H9 (cell line): Measurements from ENCODE around the gene ACOXL. TPM values are rescaled to one million over a fixed set of nuclear protein-coding genes. Genes with fewer than 3 reads are reported as not detected.

ENCODE experiments used
- DNase-seq: peaks from one replicate; pipeline ENCODE4 v3.0.0-alpha.2; 2017
- H2AFZ ChIP-seq: one replicate; pipeline ENCODE4 v1.6.1; 2013; ENCODE audit warnings: mild to moderate bottlenecking, low read length, control low read depth, moderate library complexity
- H2AK5ac ChIP-seq: 2 replicates; pipeline ENCODE4 v1.6.1; 2013; ENCODE audit warnings: low read length, control low read depth, mixed read lengths; ENCODE audit not compliant: insufficient read length
- H2BK120ac ChIP-seq: one replicate; pipeline ENCODE4 v1.6.1; 2013; ENCODE audit warnings: low read depth, mild to moderate bottlenecking, low read length, control low read depth, inconsistent platforms; ENCODE audit not compliant: poor library complexity, severe bottlenecking
- H2BK12ac ChIP-seq: 2 replicates; pipeline ENCODE4 v1.6.1; 2013; ENCODE audit warnings: low read length, control low read depth, mixed read lengths, low read depth; ENCODE audit not compliant: insufficient read length
- H2BK15ac ChIP-seq: 2 replicates; pipeline ENCODE4 v1.6.1; 2013; ENCODE audit warnings: low read depth, low read length, control low read depth
- H2BK20ac ChIP-seq: one replicate; pipeline ENCODE4 v1.6.1; 2013; ENCODE audit warnings: low read depth, mild to moderate bottlenecking, low read length, control low read depth, inconsistent platforms; ENCODE audit not compliant: poor library complexity, severe bottlenecking
- H2BK5ac ChIP-seq: 2 replicates; pipeline ENCODE4 v1.6.1; 2013; ENCODE audit warnings: low read length, control low read depth, mixed read lengths; ENCODE audit not compliant: insufficient read length
- H3K14ac ChIP-seq: 2 replicates; pipeline ENCODE4 v1.6.1; 2013; ENCODE audit warnings: low read length, control low read depth; ENCODE audit not compliant: insufficient read depth
- H3K18ac ChIP-seq: 2 replicates; pipeline ENCODE4 v1.6.1; 2013; ENCODE audit warnings: low read depth, mild to moderate bottlenecking, mixed read lengths, low read length, control low read depth; ENCODE audit not compliant: insufficient read length
- H3K23ac ChIP-seq: 2 replicates; pipeline ENCODE4 v1.6.1; 2013; ENCODE audit warnings: low read length, control low read depth, mixed read lengths, low read depth; ENCODE audit not compliant: insufficient read length
- H3K23me2 ChIP-seq: 2 replicates; pipeline ENCODE4 v1.6.1; 2013; ENCODE audit warnings: low read depth, mild to moderate bottlenecking, mixed read lengths, low read length, control low read depth; ENCODE audit not compliant: insufficient read length, poor library complexity, severe bottlenecking
- H3K27ac ChIP-seq: 2 replicates; pipeline ENCODE4 v1.5.1; 2013; ENCODE audit warnings: low read length, control low read depth, mixed read lengths, low read depth; ENCODE audit not compliant: insufficient read length
- H3K27me3 ChIP-seq: 2 replicates; pipeline ENCODE4 v1.6.1; 2013; ENCODE audit warnings: low read length, control low read depth, inconsistent platforms; ENCODE audit not compliant: insufficient read depth
- H3K4ac ChIP-seq: 2 replicates; pipeline ENCODE4 v1.6.1; 2013; ENCODE audit warnings: low read depth, mild to moderate bottlenecking, control low read depth, inconsistent platforms, low read length, moderate library complexity
- H3K4me1 ChIP-seq: 2 replicates; pipeline ENCODE4 v1.6.1; 2013; ENCODE audit warnings: low read length, control low read depth, inconsistent platforms; ENCODE audit not compliant: insufficient read depth
- H3K4me2 ChIP-seq: 2 replicates; pipeline ENCODE4 v1.6.1; 2013; ENCODE audit warnings: low read length, control low read depth, mixed read lengths; ENCODE audit not compliant: insufficient read length, insufficient read depth
- H3K56ac ChIP-seq: 2 replicates; pipeline ENCODE4 v1.6.1; 2013; ENCODE audit warnings: low read depth, mild to moderate bottlenecking, mixed read lengths, low read length, control low read depth; ENCODE audit not compliant: insufficient read length
- H3K79me1 ChIP-seq: 2 replicates; pipeline ENCODE4 v1.6.1; 2013; ENCODE audit warnings: low read depth, mild to moderate bottlenecking, moderate library complexity, low read length, control low read depth, inconsistent platforms; ENCODE audit not compliant: insufficient read depth, poor library complexity, severe bottlenecking
- H3K79me2 ChIP-seq: 2 replicates; pipeline ENCODE4 v1.6.1; 2013; ENCODE audit warnings: low read length, control low read depth, inconsistent platforms; ENCODE audit not compliant: insufficient read depth
- H3K9ac ChIP-seq: 2 replicates; pipeline ENCODE4 v1.6.1; 2013; ENCODE audit warnings: low read length, control low read depth, mixed read lengths; ENCODE audit not compliant: insufficient read length; ENCODE audit errors: extremely low read depth
- H3K9me3 ChIP-seq: one replicate; pipeline ENCODE4 v1.6.1; 2013; ENCODE audit warnings: low read depth, low read length, inconsistent platforms; ENCODE audit not compliant: control insufficient read depth
- H3T11ph ChIP-seq: one replicate; pipeline ENCODE4 v1.6.1; 2013; ENCODE audit warnings: mild to moderate bottlenecking, low read length, control low read depth, inconsistent platforms
- H4K20me1 ChIP-seq: one replicate; pipeline ENCODE4 v1.6.1; 2013; ENCODE audit not compliant: control insufficient read depth, insufficient read length, insufficient read depth
- H4K5ac ChIP-seq: 2 replicates; pipeline ENCODE4 v1.6.1; 2013; ENCODE audit warnings: low read depth, mild to moderate bottlenecking, mixed read lengths, low read length, control low read depth; ENCODE audit not compliant: insufficient read length
- H4K8ac ChIP-seq: replicated peaks from 2 replicates; pipeline ENCODE4 v1.6.1; 2013; ENCODE audit warnings: low read length, control low read depth, mixed read lengths, low read depth; ENCODE audit not compliant: insufficient read length
- H4K91ac ChIP-seq: 2 replicates; pipeline ENCODE4 v1.6.1; 2013; ENCODE audit warnings: low read depth, mild to moderate bottlenecking, moderate library complexity, mixed read lengths, low read length, control low read depth; ENCODE audit not compliant: insufficient read length
- H3K27ac Mint-ChIP-seq, 3 experiments: 2 replicates in 2 of 3; 3 replicates in 1 of 3; pipeline ENCODE4 v1.8.0; 2020 to 2021; ENCODE audit warnings: mixed read lengths in 3 of 3, mild to moderate bottlenecking in 1 of 3, moderate library complexity in 1 of 3
- H3K27me3 Mint-ChIP-seq: 2 replicates; pipeline ENCODE4 v1.8.0; 2021; ENCODE audit warnings: low read depth, mild to moderate bottlenecking, moderate library complexity, mixed read lengths
- H3K36me3 Mint-ChIP-seq, 3 experiments: 2 replicates in 2 of 3; 3 replicates in 1 of 3; pipeline ENCODE4 v1.8.0; 2020 to 2021; ENCODE audit warnings: low read depth in 3 of 3, mixed read lengths in 3 of 3; ENCODE audit not compliant: insufficient read depth in 1 of 3
- H3K4me1 Mint-ChIP-seq, 2 experiments: 2 replicates each; pipeline ENCODE4 v1.8.0; 2020; ENCODE audit warnings: mixed read lengths in 2 of 2
- H3K4me3 Mint-ChIP-seq, 2 experiments: 2 replicates in 1 of 2; 3 replicates in 1 of 2; pipeline ENCODE4 v1.8.0; 2020 to 2021; ENCODE audit warnings: mild to moderate bottlenecking in 2 of 2, mixed read lengths in 2 of 2, moderate library complexity in 1 of 2
- H3K9me3 Mint-ChIP-seq, 2 experiments: 2 replicates in 1 of 2; 3 replicates in 1 of 2; pipeline ENCODE4 v1.8.0; 2020; ENCODE audit warnings: mild to moderate bottlenecking in 2 of 2, mixed read lengths in 2 of 2, moderate library complexity in 1 of 2
- WGBS: extraction: QIAGEN DNeasy Blood & Tissue Kit; methylation state at CpG from one replicate; pipeline ENCODE4 v1.1.7; 2013; ENCODE audit warnings: missing lambda C conversion rate, low lambda C conversion rate, mixed read lengths; ENCODE audit not compliant: insufficient read length; ENCODE audit errors: extremely low coverage; 5-methylcytosine and 5-hydroxymethylcytosine counted together
- total RNA-seq: library from RNA; stranded (reverse); gene quantifications from 2 replicates; pipeline ENCODE4 v1.2.1, GENCODE V29; 2021
- TF ChIP-seq, protein P1 (sequence below): fragments of 200-600 bp; sonication (generic); conservative IDR thresholded peaks from 3 replicates; pipeline ENCODE4 v1.8.0; 2021; ENCODE audit warnings: antibody characterized with exemption, mild to moderate bottlenecking

ACOXL gene
- total RNA-seq, 1 experiment from 2014 or later: 37.6 TPM

DNA sequence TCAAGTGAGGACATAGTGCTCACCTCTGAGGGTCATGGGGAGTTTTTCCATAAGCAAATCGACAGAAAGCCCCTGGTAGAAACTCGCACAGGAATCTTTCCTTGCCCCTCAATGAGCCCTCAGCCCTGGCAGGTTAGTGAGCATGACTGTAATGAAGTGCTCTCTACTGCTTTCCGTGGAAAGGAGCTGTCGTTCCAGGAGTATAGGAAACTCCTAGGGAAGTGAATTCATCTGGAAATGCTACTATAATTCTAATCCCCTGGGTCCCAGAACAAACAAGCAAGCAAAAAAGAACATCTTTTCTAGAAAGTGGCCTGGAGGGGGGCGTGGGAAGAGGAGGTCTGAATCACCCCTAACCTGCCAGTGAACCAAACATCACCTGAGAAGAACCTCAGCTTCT is 406.5 kb downstream of the ACOXL start:
- no peak overlapping the region for H3K23ac ChIP-seq
- H4K5ac ChIP-seq: no peak overlapping the region
- no peak overlapping the region for H3T11ph ChIP-seq
- H3K9me3 Mint-ChIP-seq: no peaks in the 10 kb centered on the region
- H3K4me3 Mint-ChIP-seq: no peak overlapping the region
- no peaks in the 10 kb centered on the region for H3K79me1 ChIP-seq
- H2AFZ ChIP-seq: no peak overlapping the region
- no peaks in the 10 kb centered on the region for H3K4me1 ChIP-seq
- H3K18ac ChIP-seq: no peak overlapping the region
- WGBS: no CpG with 5 or more reads among the region's 5 CpGs
- H4K20me1 ChIP-seq: no peaks in the 10 kb centered on the region
- no peak overlapping the region for H3K56ac ChIP-seq
- no peak overlapping the region for H3K4ac ChIP-seq
- H3K9me3 ChIP-seq: no peaks in the 10 kb centered on the region
- TF ChIP-seq, protein P1, sequence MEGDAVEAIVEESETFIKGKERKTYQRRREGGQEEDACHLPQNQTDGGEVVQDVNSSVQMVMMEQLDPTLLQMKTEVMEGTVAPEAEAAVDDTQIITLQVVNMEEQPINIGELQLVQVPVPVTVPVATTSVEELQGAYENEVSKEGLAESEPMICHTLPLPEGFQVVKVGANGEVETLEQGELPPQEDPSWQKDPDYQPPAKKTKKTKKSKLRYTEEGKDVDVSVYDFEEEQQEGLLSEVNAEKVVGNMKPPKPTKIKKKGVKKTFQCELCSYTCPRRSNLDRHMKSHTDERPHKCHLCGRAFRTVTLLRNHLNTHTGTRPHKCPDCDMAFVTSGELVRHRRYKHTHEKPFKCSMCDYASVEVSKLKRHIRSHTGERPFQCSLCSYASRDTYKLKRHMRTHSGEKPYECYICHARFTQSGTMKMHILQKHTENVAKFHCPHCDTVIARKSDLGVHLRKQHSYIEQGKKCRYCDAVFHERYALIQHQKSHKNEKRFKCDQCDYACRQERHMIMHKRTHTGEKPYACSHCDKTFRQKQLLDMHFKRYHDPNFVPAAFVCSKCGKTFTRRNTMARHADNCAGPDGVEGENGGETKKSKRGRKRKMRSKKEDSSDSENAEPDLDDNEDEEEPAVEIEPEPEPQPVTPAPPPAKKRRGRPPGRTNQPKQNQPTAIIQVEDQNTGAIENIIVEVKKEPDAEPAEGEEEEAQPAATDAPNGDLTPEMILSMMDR: no peak
- no peak overlapping the region for H4K8ac ChIP-seq
- no peak overlapping the region for H3K4me2 ChIP-seq
- H2BK20ac ChIP-seq: no peak overlapping the region
- no peaks in the 10 kb centered on the region for H3K27me3 ChIP-seq
- H3K79me2 ChIP-seq: no peaks in the 10 kb centered on the region; the same call in 1 of the 2 replicates
- no peak overlapping the region for H2BK15ac ChIP-seq
- H4K91ac ChIP-seq: no peak overlapping the region
- H3K4me1 Mint-ChIP-seq: peaks cover 11 to 24% of the 10 kb centered on the region in 2 experiments
- H3K9ac ChIP-seq: no peak overlapping the region
- no peak for DNase-seq
- H3K14ac ChIP-seq: no peak overlapping the region
- no peak overlapping the region for H3K27ac ChIP-seq
- H3K27me3 Mint-ChIP-seq: no peaks in the 10 kb centered on the region
- no peak overlapping the region for H2BK5ac ChIP-seq
- no peaks in the 10 kb centered on the region for H3K23me2 ChIP-seq
- peaks cover 24 to 66% (median 62%) of the 10 kb centered on the region in 3 experiments for H3K36me3 Mint-ChIP-seq
- no peak overlapping the region for H2AK5ac ChIP-seq
- H3K27ac Mint-ChIP-seq: no peak overlapping the region
- H2BK12ac ChIP-seq: no peak overlapping the region
- no peak overlapping the region for H2BK120ac ChIP-seq
